GM19324 (cell line): ENCODE measurements around the gene HEPHL1.
A peak's percentile ranks its signal among the peaks of the same experiment; 100 is the strongest.

Source experiments
- ATAC-seq: cut with Tn5 transposase; IDR thresholded peaks from one replicate; pipeline ENCODE4 v1.9.1; 2021; ENCODE audit warnings: mild to moderate bottlenecking, moderate library complexity; ENCODE audit not compliant: unreplicated experiment, low FRiP score

HEPHL1 gene

DNA sequence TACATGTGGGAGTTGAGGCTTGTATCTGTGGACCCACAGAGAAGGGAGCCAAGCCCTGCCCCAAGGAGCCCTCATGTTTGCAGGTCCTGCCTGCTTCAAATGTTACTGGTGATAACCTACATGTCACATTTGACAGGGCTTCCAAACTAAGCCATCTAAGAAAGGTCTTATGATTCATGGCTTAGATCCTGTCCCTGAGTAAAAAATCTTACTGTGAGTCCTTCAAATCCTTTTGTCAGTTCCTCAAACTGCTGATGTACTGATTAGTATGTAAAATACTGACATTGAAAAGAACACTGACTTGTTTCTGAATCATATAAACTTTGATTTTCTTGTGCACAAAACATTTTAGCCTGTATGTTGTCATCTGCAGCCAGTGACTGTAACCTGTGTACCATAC is 106.5 kb downstream of the HEPHL1 start:
- no peak for ATAC-seq

DNA sequence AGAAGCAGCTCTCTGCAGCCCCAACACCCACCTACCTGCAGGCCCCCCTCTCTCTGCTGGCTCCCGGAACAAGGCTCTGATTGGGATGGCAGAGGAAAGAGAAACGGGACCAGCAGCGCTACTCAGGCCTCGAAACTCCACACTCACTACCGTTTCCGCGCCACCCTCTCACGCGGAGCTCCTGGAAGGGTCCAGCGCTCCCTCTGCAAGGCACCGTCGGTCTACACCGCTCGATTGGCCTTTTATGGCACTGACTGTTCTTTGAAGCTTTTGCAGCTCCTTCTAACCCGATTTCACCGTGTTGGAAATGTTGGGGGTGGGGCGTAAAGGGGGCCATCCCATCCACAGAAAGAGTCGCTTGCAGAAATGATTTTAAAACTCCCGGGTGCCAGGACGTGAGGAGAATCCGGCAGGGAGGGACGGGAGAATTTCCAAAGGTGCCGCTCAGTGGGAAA is 107.2 kb downstream of the HEPHL1 start:
- ATAC-seq, result peak; percentile 8

DNA sequence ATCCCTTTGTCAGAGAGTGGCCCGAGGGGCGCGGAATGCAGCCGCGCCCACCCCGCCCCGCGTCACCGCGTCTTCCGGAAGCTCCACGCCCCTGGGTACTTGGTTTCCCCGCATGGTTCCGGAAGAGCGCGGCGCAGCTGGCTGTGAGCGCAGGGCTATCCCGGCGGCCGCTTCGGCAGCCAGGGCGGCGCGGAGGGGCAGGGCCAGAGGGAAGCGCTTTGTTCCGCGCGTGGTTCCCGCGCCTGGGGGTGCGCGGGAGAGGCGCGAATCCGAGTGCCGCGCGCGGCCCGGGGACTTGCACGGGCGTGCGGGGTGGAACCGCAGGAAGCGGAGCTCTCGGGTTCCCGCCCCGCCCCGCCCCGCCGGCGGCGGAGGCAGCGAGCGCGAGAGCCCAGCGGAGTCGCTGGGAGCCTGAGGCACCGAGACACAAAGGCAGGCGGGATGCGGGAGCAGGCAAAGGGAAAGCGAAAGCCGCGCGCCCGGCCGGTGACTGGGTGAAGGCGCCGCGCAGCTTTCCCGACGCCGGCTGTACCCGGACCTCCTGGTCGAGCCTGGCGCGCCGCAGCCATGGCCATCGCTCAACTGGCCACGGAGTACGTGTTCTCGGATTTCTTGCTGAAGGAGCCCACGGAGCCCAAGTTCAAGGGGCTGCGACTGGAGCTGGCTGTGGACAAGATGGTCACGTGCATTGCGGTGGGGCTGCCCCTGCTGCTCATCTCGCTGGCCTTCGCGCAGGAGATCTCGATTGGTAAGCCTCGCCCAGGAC is 107.8 kb downstream of the HEPHL1 start, which contains the start of gene PANX1:
TSS of gene PANX1 (plus strand) at position 96 of the 766 bp plus-strand sequence. CDS start at position 568, 472 bp downstream.
- ATAC-seq, result peak; percentile 91

- ATAC-seq, result no peak
These were observed 108.6 kb downstream of the HEPHL1 start for GRCh38 chr11:94129512-94130297.

GRCh38 chr11:94130298-94131046 is 109.3 kb downstream of the HEPHL1 start:
- ATAC-seq, result no peak

DNA sequence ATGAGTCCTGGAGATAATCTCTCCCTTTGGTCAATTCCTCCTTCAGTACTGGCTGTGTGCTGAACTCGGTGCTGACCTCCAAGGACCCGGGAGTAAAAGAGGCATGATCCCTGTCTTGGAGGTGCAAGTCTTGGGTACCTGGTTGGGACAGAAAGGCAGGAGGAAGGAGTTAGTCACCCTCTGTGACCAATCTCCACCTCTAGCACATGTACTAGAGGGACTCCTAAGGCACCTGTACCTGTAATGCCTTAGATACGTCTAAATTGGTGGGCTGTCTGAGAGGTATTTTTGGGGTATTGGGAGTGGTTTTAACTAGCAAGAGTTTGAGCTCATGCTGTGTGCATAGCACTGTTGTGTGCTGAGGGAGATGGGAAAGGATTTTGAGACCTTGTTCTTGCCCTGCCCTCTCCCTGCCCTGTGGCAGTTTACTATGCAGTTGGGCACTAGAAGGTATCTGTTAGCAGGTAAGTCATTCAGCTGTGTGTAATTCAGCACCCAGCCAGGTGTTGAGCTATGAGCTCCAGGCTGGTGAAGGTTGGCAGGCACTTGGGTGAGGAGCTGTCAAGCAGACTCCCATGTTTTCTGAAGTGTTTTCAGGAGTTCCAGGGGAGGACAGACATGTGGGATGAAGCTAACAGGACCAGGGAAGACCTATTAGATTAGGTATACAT is 110.0 kb downstream of the HEPHL1 start:
- no peak for ATAC-seq

DNA sequence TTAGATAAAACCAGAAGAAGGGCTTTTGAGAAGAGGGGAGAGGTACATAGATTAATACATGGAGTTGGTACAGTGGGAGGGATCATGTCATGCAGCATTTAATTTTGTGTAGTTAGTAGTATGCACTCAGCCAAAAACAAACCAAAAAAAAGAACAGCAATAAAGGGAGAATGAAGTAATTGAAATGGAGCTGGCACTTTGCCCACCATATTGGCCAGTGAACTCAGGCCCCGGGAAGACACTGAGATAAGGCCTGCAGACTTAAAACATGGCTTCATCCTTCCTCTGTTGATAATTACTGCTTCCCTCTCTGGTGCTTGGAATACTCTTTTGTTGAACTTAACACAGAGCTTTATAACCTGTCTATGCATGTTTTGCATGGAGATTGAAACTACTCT is 110.6 kb downstream of the HEPHL1 start:
- ATAC-seq, result no peak

DNA sequence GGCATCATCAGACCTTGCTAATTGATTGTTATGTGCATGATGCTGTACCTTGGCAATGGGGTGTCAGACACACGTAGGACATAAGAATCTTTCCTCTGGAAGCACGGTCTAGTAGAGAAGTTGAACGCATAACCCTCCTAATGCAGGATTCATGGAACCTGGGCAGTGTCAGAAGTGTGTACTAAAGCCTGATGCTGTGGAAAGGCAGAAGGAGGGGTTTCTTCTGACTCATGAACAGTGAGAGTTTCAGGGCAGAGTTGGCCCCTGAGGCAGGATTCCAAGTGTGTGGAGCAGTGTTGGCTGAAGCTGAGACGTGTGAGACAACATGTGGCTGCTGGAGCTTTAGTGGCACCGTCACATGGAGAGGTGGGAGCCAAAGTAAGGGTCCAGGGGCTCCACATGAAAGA is 111.0 kb downstream of the HEPHL1 start:
- ATAC-seq, result no peak

DNA sequence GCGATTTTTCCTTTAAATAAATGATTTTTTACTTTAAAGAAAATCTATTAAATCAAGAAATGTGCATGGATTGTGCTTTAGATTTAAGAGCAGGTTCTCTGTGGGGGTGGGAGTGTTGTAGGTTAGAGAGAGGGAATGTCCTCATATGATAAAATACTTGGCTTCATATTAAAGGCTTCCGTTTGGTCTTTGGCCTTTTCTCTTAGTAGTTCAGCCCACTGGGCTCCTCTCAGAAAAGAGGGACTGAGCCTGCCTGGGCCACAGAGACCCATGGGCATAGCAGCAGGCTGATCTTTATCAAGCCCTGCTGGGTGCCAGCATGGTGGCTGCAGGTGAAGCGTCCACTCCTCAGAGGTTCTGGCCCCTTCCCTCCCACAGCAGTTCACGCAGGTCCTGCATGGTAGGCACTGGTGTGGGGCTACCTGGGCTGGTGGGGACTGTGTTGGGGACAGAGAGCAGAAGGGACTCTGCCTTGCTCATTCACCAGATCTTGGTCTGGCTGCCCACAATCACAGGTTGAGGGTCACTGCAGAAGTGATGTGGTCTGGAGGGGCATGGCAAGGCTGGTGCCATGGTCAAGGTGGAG is 111.8 kb downstream of the HEPHL1 start:
- ATAC-seq, result no peak

- ATAC-seq, result no peak
These were observed 112.6 kb downstream of the HEPHL1 start for GRCh38 chr11:94133752-94134151.

GRCh38 chr11:94134651-94135512 is 113.7 kb downstream of the HEPHL1 start:
- ATAC-seq, result no peak

DNA sequence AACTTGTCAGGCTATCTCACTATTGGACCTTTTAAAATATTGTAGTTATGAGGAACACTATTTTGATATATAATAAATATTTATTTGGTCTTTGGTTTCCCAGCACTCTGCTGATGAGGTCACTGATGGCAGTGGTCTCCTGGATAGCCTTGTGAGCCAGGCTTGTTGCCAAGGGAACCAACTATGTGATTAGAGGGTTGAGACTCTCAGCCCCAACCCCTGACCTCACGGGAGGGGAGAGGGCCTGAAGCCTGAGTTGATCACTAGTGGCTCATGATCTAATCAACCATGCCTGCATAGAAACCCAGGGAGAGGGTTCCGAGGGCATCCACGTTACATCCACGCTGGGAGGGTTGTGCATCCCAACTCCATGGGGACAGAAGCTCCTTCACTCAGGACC is 118.3 kb downstream of the HEPHL1 start:
- ATAC-seq, result no peak

DNA sequence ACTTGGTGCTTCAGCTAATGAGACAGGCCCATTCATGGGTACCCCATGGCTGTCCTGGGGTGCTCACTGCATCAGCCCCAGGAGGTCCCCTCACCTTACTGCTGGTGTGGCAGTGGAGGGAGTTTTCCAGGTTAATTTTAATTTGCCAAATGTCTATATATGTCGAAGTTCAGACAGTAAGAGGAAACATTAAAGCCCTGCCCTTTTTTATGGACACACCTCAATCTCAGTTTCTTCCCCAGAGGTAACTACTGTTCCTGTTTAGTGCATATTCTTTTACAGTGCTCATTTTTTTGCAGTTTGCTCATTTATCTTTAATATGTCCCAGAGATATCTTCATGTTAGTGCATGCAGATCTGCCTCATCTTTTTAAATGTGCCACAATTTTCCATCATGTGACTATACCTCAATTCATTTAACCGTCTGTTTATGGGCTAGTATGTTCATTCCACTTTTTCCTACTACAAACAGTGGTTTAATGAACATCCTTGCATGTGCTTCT is 119.1 kb downstream of the HEPHL1 start:
- no peak for ATAC-seq

DNA sequence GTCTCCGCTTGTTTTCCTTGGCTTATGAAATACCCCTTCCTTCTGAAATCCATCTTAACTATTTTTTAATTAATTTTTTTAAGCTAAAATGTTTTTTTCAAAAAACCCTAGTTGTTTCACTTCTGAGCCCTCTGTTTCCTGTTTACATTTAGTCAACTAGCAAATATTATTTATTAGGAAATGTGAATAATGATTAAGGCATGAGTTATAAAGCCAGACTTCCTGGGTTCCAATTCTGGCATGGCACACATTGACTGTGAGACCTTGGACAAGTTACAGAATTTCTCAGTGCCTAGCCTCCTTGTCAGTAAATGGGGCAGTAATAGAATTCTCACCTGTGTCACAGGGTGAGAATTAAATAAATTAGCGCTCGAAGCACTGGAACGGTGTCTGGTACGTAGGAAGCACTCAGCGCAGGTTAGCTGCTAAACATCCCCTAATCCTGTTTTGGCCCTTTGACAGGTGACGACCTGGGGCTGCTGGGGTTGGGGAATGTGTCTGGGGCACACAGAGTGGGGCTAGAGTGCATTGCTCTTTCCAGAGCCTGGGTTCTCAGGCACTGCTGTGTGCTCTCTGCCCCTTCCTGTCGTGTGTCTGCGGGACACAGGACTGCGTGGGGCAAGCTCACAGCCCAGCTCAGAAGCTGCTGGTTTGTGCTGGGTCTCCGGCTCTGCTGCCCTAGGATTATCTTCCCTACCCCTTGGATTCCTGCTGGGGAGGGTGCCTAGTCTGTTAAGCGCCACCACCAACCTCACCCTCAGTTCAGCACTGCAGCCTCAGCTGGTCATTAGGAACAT is 120.6 kb downstream of the HEPHL1 start:
- no peak for ATAC-seq

DNA sequence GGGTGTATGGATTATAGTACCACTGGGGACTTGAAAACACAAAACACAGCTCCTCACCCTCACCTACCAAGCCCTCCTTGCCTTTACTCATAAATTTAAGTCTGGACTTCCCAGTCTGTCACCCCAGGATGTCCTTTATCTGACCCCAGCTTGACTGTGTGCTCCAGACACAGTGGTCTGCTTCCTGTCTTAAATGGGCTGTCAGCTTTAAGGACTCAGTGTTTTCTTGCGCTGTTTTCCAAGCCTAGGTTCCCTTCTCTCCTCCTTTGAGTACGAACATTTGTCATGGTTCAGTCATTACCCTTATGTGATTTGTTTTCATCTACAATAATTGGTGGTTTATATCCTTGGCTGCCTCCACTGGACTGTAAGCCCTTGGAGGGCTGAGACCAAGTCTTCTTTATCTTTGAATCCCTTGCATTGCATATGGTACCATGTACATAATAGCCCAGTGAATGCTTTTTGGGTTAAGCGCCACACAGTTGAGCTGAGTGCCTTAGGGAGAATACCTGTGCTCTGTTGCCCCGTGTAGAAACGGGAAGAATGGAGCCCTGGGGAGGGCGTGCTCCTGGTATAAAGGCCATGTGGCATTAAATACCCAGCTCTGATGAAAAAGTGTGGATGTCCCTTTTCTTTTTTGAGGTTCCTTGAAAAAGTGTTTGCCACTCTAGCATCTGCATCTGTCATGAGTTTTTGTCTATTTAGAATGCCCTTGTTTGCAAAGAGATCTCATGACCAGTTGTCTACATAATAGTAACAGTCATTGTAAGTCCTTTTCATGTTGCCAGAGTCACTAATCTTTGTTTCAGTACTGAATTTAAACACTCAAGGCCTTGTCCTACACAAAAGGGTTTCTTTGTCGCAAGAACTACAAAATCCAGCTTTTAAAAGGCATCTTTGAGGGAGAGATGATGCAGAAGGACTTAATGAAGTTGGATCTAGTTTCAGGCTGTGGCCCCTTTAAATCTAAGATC is 121.4 kb downstream of the HEPHL1 start:
- no peak for ATAC-seq

DNA sequence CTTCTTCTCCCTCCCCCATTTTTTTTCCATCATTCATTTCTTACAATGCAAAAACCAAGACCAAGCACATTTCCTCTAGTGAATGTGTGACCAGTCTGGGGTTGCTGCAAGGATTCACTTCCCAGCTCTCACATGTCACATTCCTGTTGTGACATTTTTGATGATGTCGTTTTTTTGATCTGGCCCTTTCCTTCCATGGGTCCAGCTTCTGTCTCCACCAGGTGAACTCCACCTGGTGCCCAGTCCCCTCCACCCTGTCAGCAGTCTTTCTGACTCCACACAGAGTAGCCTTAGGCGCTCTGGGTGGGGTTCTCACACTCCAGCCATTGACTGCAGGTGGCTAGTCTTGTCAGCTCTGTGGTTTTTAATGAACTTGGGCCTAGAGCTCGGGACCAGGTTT is 123.1 kb downstream of the HEPHL1 start:
- ATAC-seq, result no peak

DNA sequence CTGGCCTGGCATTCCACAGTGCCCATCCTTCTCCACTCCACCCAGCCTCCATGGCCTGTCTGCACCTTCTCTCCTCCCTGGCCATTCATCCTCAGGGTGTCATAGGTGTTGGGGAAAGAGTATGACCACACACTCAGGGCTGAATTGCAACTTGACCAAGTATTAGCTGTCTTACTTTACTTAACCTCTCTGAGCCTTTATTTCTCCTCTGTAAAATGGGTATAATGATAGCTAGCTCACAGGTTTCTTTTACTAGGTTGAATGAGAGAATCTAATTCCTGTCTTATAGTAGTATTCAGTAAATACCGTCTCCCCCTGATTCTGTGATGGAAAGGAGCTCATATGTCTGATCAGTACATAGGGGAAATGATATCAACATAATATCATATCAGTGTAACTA is 123.5 kb downstream of the HEPHL1 start:
- ATAC-seq, result no peak
